Measurements from ENCODE around the gene LPP. TPM values are rescaled to one million over a fixed set of nuclear protein-coding genes. Genes with fewer than 3 reads are reported as not detected.

The LPP gene
- total RNA-seq, 2 experiments from 2014 or later = 27.5 to 31.8 TPM

DNA sequence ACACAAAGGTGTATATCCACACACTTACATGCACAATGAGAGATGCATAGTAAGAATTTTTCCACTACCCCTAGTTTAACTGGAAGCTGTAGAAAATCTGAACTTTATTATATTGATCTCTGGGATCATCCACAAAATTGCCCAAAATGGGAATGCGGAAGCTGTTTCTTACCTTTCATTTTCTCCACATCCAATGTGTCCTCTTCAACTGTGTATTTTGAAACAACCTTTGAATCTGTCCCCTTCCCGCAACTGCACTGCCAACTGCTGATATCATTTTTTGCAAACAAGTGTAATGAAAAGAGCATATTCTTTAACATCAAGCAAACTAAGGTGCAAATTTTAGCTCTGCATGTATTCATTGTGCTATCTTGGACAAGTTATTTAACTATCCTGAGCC lies 590.2 kb downstream of the LPP start:
- Mint-ChIP-seq H3K36me3 (ENCODE audit: low read depth) (no peaks in the 10 kb centered on the region), H3K4me1 (ENCODE audit: low read depth) (peaks cover 1% of the 10 kb centered on the region), H3K4me3 (no peak overlapping the region), H3K27ac (no peak overlapping the region), H3K9me3 (no peaks in the 10 kb centered on the region), H3K27me3 (ENCODE audit: low read depth) (no peaks in the 10 kb centered on the region)
- no peak for DNase-seq
- CTCF ChIA-PET = interaction anchor here (0.6 to 1.2 kb wide), 4 partner anchors 10 to 714 kb away, joined by 3 read pairs; no protein-coding TSS in a partner anchor
- intact Hi-C loops (cut with micrococcal nuclease) = no loop called here

DNA sequence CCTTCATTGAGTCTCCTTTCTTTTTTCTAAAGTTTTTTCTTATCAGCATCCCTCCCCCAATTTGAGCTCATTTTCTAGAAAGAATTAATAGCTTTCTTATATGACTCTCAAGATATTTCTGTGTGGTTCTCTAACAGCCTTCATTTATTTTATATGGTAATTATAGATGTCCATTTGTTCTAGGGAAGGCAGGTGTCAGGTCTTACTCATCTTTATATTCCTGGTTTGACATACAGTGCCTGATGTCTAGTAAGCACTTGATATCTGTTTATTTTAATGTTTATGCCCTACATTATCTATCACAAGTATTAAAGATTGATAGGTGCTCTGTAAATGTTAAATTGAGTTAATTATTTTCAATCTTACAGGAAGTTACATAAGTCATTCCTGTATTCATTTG lies 591.1 kb downstream of the LPP start:
- H3K27me3 Mint-ChIP-seq (ENCODE audit: low read depth) = no peaks in the 10 kb centered on the region
- CTCF ChIA-PET = interaction anchor here (1.1 to 1.2 kb wide), 2 partner anchors 11 to 209 kb away, joined by 3 read pairs; no protein-coding TSS in a partner anchor
- no peak for DNase-seq
- intact Hi-C loops (cut with micrococcal nuclease) = no loop called here
- peaks cover 1% of the 10 kb centered on the region for H3K4me1 Mint-ChIP-seq (ENCODE audit: low read depth)
- no peak overlapping the region for H3K27ac Mint-ChIP-seq
- H3K4me3 Mint-ChIP-seq = no peak overlapping the region
- no peaks in the 10 kb centered on the region for H3K9me3 Mint-ChIP-seq
- no peaks in the 10 kb centered on the region for H3K36me3 Mint-ChIP-seq (ENCODE audit: low read depth)

DNA sequence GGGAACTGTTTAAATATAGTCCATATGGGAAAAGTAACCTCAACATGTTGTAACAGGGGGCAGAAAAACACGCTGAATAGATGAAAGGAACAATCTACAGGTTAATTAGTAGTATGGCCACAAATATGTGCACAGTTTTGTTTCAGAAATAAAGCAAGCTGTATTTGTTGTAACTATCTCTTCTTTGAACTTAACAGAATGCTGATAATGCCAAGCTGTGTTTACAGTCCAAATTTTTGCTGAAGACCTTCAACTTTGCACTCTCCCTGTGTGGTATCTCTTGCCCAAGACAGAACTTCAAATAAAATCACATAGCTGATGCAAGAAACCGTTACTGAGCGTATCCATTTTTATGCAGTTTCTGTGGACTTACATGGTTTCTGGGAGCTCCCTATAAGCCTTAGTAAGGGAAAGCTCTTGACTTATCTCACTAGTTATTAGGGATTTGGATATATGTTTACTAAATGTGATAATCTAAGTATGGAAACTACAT lies 592.4 kb downstream of the LPP start:
- CTCF ChIA-PET = interaction anchor here (0.6 to 1.3 kb wide), 2 partner anchors 562 to 1008 kb away, joined by 4 to 6 read pairs; no protein-coding TSS in a partner anchor

DNA sequence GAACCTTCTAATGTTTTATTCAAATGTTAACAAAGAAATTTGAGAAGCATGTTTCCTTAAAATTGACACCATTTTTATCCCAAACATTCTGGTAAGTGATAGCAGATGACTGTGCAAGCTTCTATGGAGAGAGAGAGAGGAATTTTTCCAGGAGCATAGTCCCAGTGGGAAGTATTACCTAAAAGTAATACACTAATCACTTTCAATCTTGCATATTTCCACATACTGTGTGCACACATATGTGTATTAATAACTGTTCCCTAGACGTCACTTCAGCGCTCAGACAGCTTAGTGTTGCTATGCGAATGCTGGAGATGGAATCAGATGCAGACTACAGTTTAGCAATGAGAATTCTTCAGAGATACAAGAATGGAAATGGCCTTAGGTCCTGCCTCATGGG lies 593.5 kb downstream of the LPP start:
- DNase-seq = no peak
- Mint-ChIP-seq H3K4me3 (no peak overlapping the region), H3K27me3 (ENCODE audit: low read depth) (no peaks in the 10 kb centered on the region), H3K27ac (no peak overlapping the region), H3K9me3 (no peaks in the 10 kb centered on the region), H3K4me1 (ENCODE audit: low read depth) (peaks cover 15% of the 10 kb centered on the region), H3K36me3 (ENCODE audit: low read depth) (no peaks in the 10 kb centered on the region)
- intact Hi-C loops (cut with micrococcal nuclease) = no loop called here
- CTCF ChIA-PET = interaction anchor here (1.3 to 2.3 kb wide), 3 partner anchors 207 to 1009 kb away, joined by 3 to 13 read pairs (median 4); no protein-coding TSS in a partner anchor

More for the DNA sequence above, 592.4 kb downstream of the LPP start:
- intact Hi-C loops (cut with micrococcal nuclease) = no loop called here
- no peak for DNase-seq
- Mint-ChIP-seq H3K27ac (no peak overlapping the region), H3K9me3 (no peaks in the 10 kb centered on the region), H3K4me3 (no peak overlapping the region), H3K4me1 (ENCODE audit: low read depth) (peaks cover 12% of the 10 kb centered on the region), H3K36me3 (ENCODE audit: low read depth) (no peaks in the 10 kb centered on the region), H3K27me3 (ENCODE audit: low read depth) (no peaks in the 10 kb centered on the region)

DNA sequence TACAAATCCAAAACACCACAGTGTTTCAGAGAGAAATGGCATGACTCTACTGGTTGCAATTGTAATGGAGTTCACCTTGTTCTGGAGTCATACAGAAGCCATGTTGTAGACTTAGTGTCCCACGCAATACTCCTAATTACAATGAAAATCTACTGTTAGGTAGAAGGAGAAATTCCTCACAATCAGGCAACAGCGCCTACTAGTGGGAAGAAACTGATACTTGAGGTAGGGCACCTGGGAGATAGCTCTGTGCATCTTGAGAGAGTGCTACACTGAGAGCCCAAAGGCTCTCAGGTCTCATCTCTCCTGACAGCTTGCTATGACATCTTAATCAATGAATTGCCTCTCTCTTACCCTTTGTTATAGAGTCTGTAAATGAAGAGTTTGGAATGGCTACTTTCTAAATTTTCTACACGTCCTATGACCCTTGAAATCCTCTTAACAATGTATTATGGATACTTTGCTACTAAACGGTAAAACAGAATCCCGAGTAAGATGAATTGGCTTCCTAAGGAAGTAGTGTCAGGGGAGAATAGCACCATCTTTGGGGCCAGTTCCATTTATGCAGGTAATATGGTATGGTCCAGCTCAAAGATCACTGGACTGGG lies 595.2 kb downstream of the LPP start:
- Mint-ChIP-seq H3K36me3 (ENCODE audit: low read depth) (no peaks in the 10 kb centered on the region), H3K9me3 (no peaks in the 10 kb centered on the region), H3K27ac (no peak overlapping the region), H3K4me1 (ENCODE audit: low read depth) (peaks cover 29% of the 10 kb centered on the region), H3K27me3 (ENCODE audit: low read depth) (no peaks in the 10 kb centered on the region), H3K4me3 (no peak overlapping the region)
- intact Hi-C loops (cut with micrococcal nuclease) = no loop called here
- CTCF ChIA-PET = interaction anchor here (0.6 to 2.3 kb wide), 15 partner anchors 9 to 1010 kb away, joined by 3 to 13 read pairs (median 3); partner anchors contain the start of gene BCL6
- DNase-seq = peak; percentile 66

DNA sequence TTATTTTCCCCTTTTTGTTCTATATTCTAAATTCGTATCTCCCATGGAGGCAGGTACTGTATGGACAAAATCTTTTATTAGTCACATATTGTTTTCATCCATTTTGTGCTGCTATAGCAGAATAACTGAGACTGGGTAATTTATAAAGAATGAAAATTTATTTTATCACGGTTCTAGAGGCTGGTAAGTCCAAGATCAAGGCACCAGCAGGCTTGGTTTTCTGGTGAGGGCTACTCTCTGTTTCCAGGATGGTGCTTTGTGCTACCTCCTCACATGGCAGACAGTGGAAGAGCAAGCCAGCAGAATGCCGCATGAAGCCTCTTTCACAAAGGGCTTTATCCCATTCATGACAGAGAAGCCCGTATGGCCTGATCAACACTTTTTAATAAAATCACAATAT lies 595.9 kb downstream of the LPP start:
- DNase-seq = no peak
- H3K9me3 Mint-ChIP-seq = no peaks in the 10 kb centered on the region
- H3K27ac Mint-ChIP-seq = no peak overlapping the region
- H3K36me3 Mint-ChIP-seq (ENCODE audit: low read depth) = no peaks in the 10 kb centered on the region
- H3K4me3 Mint-ChIP-seq = no peak overlapping the region
- intact Hi-C loops (cut with micrococcal nuclease) = loop anchor here (1.0 to 10.0 kb wide), 5 partner anchors 204 to 773 kb away; no protein-coding TSS in a partner anchor
- CTCF ChIA-PET = interaction anchor here (0.8 to 2.3 kb wide), 6 partner anchors 10 to 1011 kb away, joined by 3 to 13 read pairs (median 6); partner anchors contain the start of gene BCL6
- peaks cover 32% of the 10 kb centered on the region for H3K4me1 Mint-ChIP-seq (ENCODE audit: low read depth)
- H3K27me3 Mint-ChIP-seq (ENCODE audit: low read depth) = no peaks in the 10 kb centered on the region

DNA sequence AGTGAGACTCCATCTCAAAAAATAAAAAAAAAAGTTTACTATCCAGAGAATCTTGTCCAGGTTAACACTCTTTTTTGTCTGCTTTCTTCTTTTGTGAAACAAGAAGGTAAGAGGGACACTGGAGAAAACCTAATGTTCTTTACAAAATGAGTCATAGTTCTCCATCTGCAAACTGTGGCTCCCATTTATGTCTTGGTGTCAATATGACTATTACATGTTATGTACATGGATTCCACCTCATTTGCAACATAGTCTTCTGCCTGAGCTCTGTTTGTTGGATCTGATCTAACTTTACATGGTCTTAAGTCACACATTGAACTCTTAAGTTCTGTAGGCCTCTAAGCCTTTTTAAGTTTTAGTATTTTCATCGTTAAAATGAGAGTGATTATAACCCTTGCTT lies 596.7 kb downstream of the LPP start:
- peaks cover 32% of the 10 kb centered on the region for H3K4me1 Mint-ChIP-seq (ENCODE audit: low read depth)
- no peak overlapping the region for H3K4me3 Mint-ChIP-seq
- H3K27ac Mint-ChIP-seq = no peak overlapping the region
- no peak for DNase-seq
- CTCF ChIA-PET = interaction anchor here (0.7 kb wide), 1 partner anchor 395 kb away, joined by 6 read pairs; no protein-coding TSS in a partner anchor
- no peaks in the 10 kb centered on the region for H3K36me3 Mint-ChIP-seq (ENCODE audit: low read depth)
- intact Hi-C loops (cut with micrococcal nuclease) = loop anchor here (1.0 to 10.0 kb wide), 5 partner anchors 204 to 773 kb away; no protein-coding TSS in a partner anchor
- no peaks in the 10 kb centered on the region for H3K27me3 Mint-ChIP-seq (ENCODE audit: low read depth)
- H3K9me3 Mint-ChIP-seq = no peaks in the 10 kb centered on the region

DNA sequence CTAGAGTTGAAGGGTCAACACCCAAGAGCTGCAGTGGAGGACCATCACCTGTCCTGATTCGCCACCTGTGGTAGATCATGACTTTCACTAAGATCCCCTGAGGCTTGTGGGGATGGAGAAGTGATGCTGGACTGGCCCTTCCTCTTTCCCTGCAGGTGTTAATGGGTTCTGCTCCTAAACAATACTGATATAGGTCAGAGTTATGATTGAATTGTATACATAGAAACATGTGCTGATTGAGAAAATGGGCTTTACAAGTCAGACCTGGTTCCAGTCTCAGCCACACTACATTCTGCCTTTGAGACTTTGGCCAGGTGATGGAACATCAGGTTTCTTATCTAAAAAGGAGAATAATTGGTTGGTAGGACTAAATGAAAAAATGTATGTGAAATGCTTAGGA lies 598.9 kb downstream of the LPP start:
- no peak overlapping the region for H3K27ac Mint-ChIP-seq
- CTCF ChIA-PET = interaction anchor here (0.6 to 2.5 kb wide), 5 partner anchors 201 to 1189 kb away, joined by 3 to 14 read pairs (median 3); no protein-coding TSS in a partner anchor
- DNase-seq = peak; percentile 14

DNA sequence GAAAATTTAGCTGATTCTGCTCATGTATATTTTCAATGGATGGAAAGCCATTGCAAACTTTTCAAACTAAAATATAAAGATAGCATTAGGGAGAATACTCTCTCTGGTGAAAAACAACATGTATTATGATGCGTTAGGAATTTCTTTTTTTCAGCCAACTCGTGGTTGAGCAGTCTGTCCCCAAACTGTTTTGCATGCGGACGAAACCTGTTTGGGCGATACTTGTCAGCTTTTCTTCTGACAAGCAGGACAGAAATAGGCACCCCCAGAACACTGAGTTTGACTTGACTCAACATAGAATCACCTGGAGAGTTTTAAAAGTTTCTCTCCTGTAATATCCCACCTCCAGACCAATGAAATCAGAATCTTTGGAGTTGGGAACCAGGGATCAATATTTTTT lies 600.3 kb downstream of the LPP start:
- Mint-ChIP-seq H3K4me3 (no peak overlapping the region), H3K9me3 (no peaks in the 10 kb centered on the region), H3K27ac (no peak overlapping the region), H3K27me3 (ENCODE audit: low read depth) (peaks cover 3% of the 10 kb centered on the region), H3K4me1 (ENCODE audit: low read depth) (peaks cover 31% of the 10 kb centered on the region), H3K36me3 (ENCODE audit: low read depth) (no peaks in the 10 kb centered on the region)
- intact Hi-C loops (cut with micrococcal nuclease) = loop anchor here (5.0 to 10.0 kb wide), 4 partner anchors 291 to 777 kb away; no protein-coding TSS in a partner anchor
- CTCF ChIA-PET = interaction anchor here (0.7 to 1.5 kb wide), 2 partner anchors 37 to 1015 kb away, joined by 4 to 7 read pairs; no protein-coding TSS in a partner anchor
- DNase-seq = no peak

More for the DNA sequence above, 598.9 kb downstream of the LPP start:
- intact Hi-C loops (cut with micrococcal nuclease) = loop anchor here (1.0 to 10.0 kb wide), 20 partner anchors 25 to 1013 kb away; no protein-coding TSS in a partner anchor
- H3K27me3 Mint-ChIP-seq (ENCODE audit: low read depth) = peaks cover 3% of the 10 kb centered on the region
- no peaks in the 10 kb centered on the region for H3K9me3 Mint-ChIP-seq
- H3K36me3 Mint-ChIP-seq (ENCODE audit: low read depth) = no peaks in the 10 kb centered on the region
- H3K4me1 Mint-ChIP-seq (ENCODE audit: low read depth) = peaks cover 32% of the 10 kb centered on the region
- H3K4me3 Mint-ChIP-seq = no peak overlapping the region

DNA sequence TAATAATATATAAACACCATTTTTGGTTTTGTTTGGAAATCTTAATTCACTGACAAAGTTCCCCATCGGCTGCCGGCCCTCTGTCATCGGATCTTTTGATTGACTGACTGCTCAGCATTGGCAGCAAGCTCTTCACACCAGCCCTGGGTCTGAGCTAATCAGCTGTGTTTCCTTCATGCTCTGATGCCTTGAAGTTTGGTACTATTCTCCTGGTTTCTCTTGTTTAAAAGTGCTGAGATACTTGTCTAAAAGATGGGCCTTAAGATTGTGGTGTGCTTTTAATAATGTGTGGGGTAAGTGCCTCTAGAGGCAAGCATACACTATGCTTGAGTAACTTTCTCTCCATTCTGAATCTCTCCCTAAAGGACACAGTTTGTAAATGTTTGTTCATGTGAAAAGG lies 602.3 kb downstream of the LPP start:
- H3K27ac Mint-ChIP-seq = no peak overlapping the region
- no peak overlapping the region for H3K4me3 Mint-ChIP-seq
- CTCF ChIA-PET = interaction anchor here (0.6 kb wide), 1 partner anchor 1017 kb away, joined by 3 read pairs; no protein-coding TSS in a partner anchor
- no peaks in the 10 kb centered on the region for H3K36me3 Mint-ChIP-seq (ENCODE audit: low read depth)
- no peak for DNase-seq
- intact Hi-C loops (cut with micrococcal nuclease) = loop anchor here (10.0 kb wide), 1 partner anchor 289 kb away; no protein-coding TSS in a partner anchor
- H3K27me3 Mint-ChIP-seq (ENCODE audit: low read depth) = peaks cover 3% of the 10 kb centered on the region
- H3K4me1 Mint-ChIP-seq (ENCODE audit: low read depth) = peaks cover 20% of the 10 kb centered on the region
- no peaks in the 10 kb centered on the region for H3K9me3 Mint-ChIP-seq

DNA sequence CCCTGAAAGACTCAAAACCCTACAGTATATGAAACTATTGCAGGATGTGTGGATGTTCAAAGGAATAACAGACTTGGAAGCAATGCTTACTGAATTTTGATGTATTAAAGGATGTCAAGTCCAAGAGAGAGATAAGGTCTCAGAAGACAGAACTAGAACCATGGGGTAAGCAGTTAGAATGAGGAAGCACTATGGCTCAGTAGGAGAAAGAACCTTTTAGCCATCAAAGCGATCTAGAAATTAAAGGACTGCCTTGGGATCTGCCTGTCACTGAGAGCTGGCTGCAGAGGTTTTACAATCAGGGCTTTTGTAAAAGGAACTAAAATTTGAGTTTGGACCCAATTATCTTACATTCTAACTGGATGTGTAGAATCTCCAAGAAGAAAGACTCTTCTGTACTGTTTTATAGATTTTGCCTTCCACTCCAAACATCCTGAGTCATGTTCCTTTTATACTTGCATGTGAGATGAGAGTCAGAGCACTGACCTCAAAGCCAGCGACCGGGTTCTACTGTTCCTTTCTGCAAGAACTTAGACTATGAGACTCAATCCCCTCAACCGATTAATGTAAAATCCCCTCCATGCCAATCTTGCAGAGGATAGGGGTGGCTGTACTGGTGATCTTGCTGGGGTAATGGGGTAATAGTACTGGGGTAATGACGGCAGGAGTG lies 605.5 kb downstream of the LPP start:
- no peaks in the 10 kb centered on the region for H3K36me3 Mint-ChIP-seq (ENCODE audit: low read depth)
- CTCF ChIA-PET = interaction anchor here (0.9 kb wide), 1 partner anchor 11 kb away, joined by 3 read pairs; no protein-coding TSS in a partner anchor
- H3K4me1 Mint-ChIP-seq (ENCODE audit: low read depth) = no peaks in the 10 kb centered on the region
- no peak overlapping the region for H3K27ac Mint-ChIP-seq
- H3K27me3 Mint-ChIP-seq (ENCODE audit: low read depth) = peaks cover 3% of the 10 kb centered on the region
- no peaks in the 10 kb centered on the region for H3K9me3 Mint-ChIP-seq
- no peak for DNase-seq
- intact Hi-C loops (cut with micrococcal nuclease) = loop anchor here (10.0 kb wide), 1 partner anchor 285 kb away; no protein-coding TSS in a partner anchor
- no peak overlapping the region for H3K4me3 Mint-ChIP-seq

DNA sequence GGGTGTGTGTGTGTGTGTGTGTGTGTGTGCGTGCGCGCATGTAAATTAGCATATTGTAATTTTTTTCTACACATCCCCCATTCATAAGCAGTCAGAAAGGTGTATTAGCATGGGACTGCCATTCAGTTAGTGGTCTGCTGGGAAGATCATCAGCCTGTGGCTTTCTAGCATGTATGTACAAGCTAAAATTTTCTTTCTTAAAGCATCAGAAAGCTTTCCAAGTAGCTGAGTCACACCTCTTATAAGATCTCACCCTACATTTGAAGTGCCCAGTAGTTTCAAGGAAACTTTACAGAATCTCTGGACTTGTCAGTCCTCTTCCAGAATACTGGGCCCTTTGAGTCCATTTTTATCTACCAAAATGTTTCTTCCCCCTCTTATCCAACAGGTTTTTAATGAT lies 606.5 kb downstream of the LPP start:
- intact Hi-C loops (cut with micrococcal nuclease) = no loop called here
- H3K36me3 Mint-ChIP-seq (ENCODE audit: low read depth) = no peaks in the 10 kb centered on the region
- no peak for DNase-seq
- peaks cover 3% of the 10 kb centered on the region for H3K27me3 Mint-ChIP-seq (ENCODE audit: low read depth)
- H3K4me1 Mint-ChIP-seq (ENCODE audit: low read depth) = no peaks in the 10 kb centered on the region
- CTCF ChIA-PET = interaction anchor here (1.1 kb wide), 1 partner anchor 11 kb away, joined by 3 read pairs; no protein-coding TSS in a partner anchor
- no peak overlapping the region for H3K27ac Mint-ChIP-seq
- no peaks in the 10 kb centered on the region for H3K9me3 Mint-ChIP-seq
- H3K4me3 Mint-ChIP-seq = no peak overlapping the region

Measured in activated naive CD4-positive, alpha-beta T cell treated with anti-CD3 and anti-CD28 coated beads for 36 hours (primary cell).